ACC112 (cell line): ENCODE data around the gene GNL3L.
"Not testable (repeated sequence)": the region's sequence is repeated elsewhere in the genome, so short reads cannot be mapped to it uniquely, and the experiment has no call there.

ENCODE experiments used
- H2AFZ ChIP-seq: fragments of 200-600 bp; sonication (generic); one replicate; pipeline ENCODE4 v1.6.0; 2017; ENCODE audit warnings: antibody characterized with exemption, low read length; ENCODE audit not compliant: unreplicated experiment
- H3K27ac ChIP-seq: fragments of 200-600 bp; sonication (generic); 2 replicates; pipeline ENCODE4 v1.5.1; 2014; ENCODE audit warnings: low read depth, mild to moderate bottlenecking, antibody characterized with exemption, low read length, moderate library complexity
- H3K27me3 ChIP-seq: fragments of 200-600 bp; sonication (generic); 2 replicates; pipeline ENCODE4 v1.6.1; 2014; ENCODE audit warnings: mild to moderate bottlenecking, antibody characterized with exemption, low read length, moderate library complexity, mixed read lengths; ENCODE audit not compliant: insufficient read depth
- H3K36me3 ChIP-seq: fragments of 200-600 bp; sonication (generic); 2 replicates; pipeline ENCODE4 v1.6.1; 2016; ENCODE audit warnings: mild to moderate bottlenecking, antibody characterized with exemption, low read length, moderate library complexity, mixed read lengths; ENCODE audit not compliant: insufficient read depth
- H3K4me1 ChIP-seq: fragments of 200-600 bp; sonication (generic); one replicate; pipeline ENCODE4 v1.6.1; 2016; ENCODE audit warnings: low read length, mixed read lengths; ENCODE audit not compliant: insufficient read depth, unreplicated experiment, control insufficient read depth
- H3K4me3 ChIP-seq: fragments of 200-600 bp; sonication (generic); 2 replicates; pipeline ENCODE4 v1.5.1; 2014; ENCODE audit warnings: mild to moderate bottlenecking, low read depth, low read length
- H3K79me2 ChIP-seq: fragments of 200-600 bp; sonication (generic); one replicate; pipeline ENCODE4 v1.6.0; 2016; ENCODE audit warnings: low read length; ENCODE audit not compliant: control insufficient read depth, unreplicated experiment, insufficient read depth

Gene GNL3L

DNA sequence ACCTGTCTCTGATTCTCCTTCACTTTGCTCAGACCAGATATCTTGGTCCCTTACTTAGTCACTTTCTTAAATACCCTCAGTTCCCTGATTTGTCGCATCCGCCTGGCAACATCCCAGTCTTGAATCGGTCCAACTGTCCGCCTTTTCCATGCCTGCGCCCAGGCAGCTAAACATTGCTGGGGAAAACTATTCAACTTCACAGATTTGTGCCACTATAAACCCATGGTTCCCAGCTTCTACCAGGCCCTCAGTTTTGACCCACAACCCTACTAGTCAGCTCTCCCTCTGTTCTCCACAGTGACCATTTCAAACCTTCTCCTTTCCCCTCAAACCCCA is 33.5 kb upstream of the GNL3L start:
- no peaks in the 10 kb centered on the region for H3K36me3 ChIP-seq
- H2AFZ ChIP-seq, result peak overlapping the region; percentile 65
- peak overlapping the region; percentile 92 for H3K4me3 ChIP-seq
- H3K27me3 ChIP-seq, result no peaks in the 10 kb centered on the region
- H3K4me1 ChIP-seq, result peaks cover 19% of the 10 kb centered on the region
- peaks cover 26% of the 10 kb centered on the region for H3K79me2 ChIP-seq
- no peak overlapping the region for H3K27ac ChIP-seq

DNA sequence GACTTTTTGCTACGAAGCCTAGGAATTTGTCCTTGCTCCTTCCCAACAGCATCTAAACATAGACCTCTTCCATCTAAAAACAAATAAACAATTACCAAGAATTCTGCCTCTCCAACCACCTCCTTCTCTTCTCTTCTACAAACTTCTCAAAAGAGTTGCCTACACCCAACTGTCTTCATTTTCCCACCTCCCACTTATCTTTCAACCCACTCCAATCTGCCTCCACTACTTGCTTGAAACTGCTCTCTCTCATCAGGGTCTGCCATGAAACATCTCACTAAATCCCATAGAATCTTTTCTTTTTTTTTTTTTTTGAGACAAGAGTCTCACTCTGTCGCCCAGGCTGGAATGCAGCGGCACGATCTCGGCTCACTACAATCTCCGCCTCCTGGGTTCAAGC is 33.1 kb upstream of the GNL3L start:
- Histone ChIP-seq H3K79me2 (peaks cover 22% of the 10 kb centered on the region), H3K27ac (no peak overlapping the region), H3K36me3 (no peaks in the 10 kb centered on the region), H3K27me3 (no peaks in the 10 kb centered on the region), H2AFZ (no peak overlapping the region), H3K4me3 (no peak overlapping the region), H3K4me1 (peaks cover 14% of the 10 kb centered on the region)

DNA sequence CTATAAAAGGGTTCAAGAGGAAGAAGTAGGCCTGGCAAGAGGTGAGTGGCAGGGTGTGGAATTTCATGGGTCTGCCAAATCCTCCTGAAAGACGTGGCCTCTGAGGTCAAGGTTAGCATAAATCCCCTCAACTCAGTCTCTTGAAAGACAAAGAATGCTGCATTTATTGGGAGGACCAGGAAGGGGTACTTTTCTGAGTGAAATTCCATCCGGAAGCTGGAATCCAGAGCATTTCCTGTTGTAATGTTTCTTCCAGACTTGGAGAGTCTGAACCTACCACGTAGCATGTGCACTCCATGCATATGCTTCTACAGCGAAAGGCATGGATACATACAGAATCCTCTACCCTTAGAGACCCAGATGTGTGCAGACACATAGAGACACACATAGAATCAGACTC is 20.6 kb upstream of the GNL3L start:
- Histone ChIP-seq H3K27me3 (no peaks in the 10 kb centered on the region), H3K4me1 (peaks cover 4% of the 10 kb centered on the region), H3K36me3 (no peaks in the 10 kb centered on the region), H3K79me2 (no peaks in the 10 kb centered on the region), H2AFZ (no peak overlapping the region), H3K4me3 (no peak overlapping the region), H3K27ac (no peak overlapping the region)

DNA sequence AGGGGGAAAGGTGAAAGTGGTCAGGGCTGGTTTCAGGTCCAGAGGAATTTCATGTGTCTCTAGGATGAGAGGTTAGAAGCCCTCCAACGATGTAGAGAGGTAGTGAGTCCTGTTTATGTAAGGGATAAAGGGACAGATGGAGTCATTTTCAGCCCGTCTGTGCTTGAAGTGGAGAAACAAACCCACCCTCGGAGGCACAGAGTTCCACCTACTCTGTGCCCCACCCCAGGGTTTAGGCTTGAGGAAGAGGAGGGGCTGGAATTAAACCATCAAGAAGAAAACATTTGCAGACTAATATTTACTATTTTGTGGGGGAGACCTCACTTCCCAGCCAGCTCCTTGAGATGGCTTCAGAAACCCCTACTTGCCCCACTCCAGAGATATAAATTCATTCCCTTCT is 868 bp upstream of the GNL3L start:
- peak overlapping the region; percentile 82 for H2AFZ ChIP-seq
- peaks cover 30% of the 10 kb centered on the region for H3K79me2 ChIP-seq
- H3K36me3 ChIP-seq, result no peaks in the 10 kb centered on the region
- peak overlapping the region; percentile 78 for H3K27ac ChIP-seq
- no peaks in the 10 kb centered on the region for H3K27me3 ChIP-seq
- peaks cover 10% of the 10 kb centered on the region for H3K4me1 ChIP-seq
- peak overlapping the region; percentile 98 for H3K4me3 ChIP-seq

DNA sequence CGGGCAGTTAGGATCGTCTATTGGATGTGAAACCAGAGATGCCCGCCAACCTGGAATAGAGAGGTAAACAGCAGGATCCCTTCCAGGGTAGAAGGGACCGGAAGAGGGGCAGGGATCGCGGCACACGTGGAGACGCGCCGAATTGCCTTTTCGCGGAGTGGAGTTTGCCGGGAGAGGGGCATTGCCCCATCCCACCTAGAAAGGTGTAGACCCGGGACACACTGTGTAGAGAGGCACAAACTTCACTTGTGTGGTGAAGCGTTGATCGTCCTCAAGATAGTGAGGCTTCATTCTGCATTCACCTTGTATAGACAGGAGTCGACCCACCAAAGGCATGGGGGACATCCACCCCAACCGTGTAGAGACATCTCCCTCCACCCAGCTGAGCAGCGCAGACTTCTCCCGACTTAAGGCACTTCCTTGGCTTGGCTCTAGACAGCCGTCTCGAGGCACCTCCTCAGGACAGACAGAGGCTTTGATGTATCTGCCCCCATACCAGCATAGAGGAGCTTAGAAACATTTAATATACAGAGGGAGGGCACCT is 410 bp downstream of the GNL3L start:
- no peaks in the 10 kb centered on the region for H3K27me3 ChIP-seq
- peaks cover 38% of the 10 kb centered on the region for H3K79me2 ChIP-seq
- H3K27ac ChIP-seq, result peak overlapping the region; percentile 62; the same call in 1 of the 2 replicates

DNA sequence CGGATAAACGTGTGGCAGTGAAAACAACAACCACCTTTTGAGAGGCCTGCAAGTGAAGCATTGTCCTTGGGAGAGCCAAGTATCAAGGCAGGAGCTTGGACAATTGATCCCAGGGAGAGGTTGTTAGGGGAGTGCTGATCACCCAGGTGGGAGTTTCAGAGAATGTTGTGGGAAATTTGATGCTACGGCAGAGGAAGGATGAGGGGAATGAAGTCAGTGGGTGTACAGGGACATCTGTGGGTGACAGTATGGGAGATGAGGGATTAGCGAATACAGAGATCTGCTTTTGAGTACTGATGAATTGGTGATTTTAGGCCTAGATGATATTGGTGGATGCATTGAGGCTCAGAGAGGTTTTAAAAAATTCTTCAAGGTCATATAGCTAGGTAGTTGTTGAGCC is 4.3 kb downstream of the GNL3L start:
- no peak overlapping the region for H3K27ac ChIP-seq
- H3K27me3 ChIP-seq, result no peaks in the 10 kb centered on the region
- no peak overlapping the region for H3K4me3 ChIP-seq
- H2AFZ ChIP-seq, result no peak overlapping the region
- H3K36me3 ChIP-seq, result no peaks in the 10 kb centered on the region
- peaks cover 10% of the 10 kb centered on the region for H3K4me1 ChIP-seq
- H3K79me2 ChIP-seq, result peaks cover 42% of the 10 kb centered on the region

More for the DNA sequence above, 410 bp downstream of the GNL3L start:
- H3K4me3 ChIP-seq, result peak overlapping the region; percentile 98
- peak overlapping the region; percentile 90 for H2AFZ ChIP-seq
- no peaks in the 10 kb centered on the region for H3K36me3 ChIP-seq
- H3K4me1 ChIP-seq, result peaks cover 10% of the 10 kb centered on the region

DNA sequence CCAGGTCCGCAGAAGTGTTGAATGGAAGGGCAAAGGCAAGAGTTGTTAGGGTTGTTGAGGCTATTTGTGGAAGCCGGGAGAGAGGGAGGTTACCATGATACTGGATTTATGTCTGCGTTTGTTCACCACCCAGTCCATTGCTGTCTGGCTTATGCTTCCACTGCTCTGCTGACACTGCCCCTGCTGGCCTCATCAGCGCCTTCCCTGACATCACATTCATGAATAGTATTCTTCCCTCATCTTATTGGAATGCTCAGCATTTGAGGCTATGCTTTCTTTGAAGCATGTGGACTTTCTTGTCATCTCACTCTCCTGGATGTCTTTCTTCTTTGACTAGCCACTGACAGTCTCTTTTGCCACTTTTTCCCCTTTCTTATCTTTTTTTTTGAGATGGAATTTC is 10.3 kb downstream of the GNL3L start:
- Histone ChIP-seq H3K27ac (no peak overlapping the region), H3K27me3 (no peaks in the 10 kb centered on the region), H2AFZ (no peak overlapping the region), H3K79me2 (peaks cover 5% of the 10 kb centered on the region), H3K4me1 (no peaks in the 10 kb centered on the region), H3K36me3 (no peaks in the 10 kb centered on the region), H3K4me3 (no peak overlapping the region)

DNA sequence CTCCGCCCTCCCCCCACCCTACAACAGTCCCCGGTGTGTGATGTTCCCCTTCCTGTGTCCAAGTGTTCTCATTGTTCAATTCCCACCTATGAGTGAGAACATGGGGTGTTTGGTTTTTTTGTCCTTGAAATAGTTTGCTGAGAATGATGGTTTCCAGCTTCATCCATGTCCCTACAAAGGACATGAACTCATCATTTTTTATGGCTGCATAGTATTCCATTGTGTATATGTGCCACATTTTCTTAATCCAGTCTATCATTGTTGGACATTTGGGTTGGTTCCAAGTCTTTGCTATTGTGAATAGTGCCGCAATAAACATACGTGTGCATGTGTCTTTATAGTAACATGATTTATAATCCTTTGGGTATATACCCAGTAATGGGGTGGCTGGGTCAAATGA is 12.2 kb downstream of the GNL3L start:
- H3K27me3 ChIP-seq, H3K79me2 ChIP-seq, H3K4me3 ChIP-seq, H3K36me3 ChIP-seq, H3K4me1 ChIP-seq, H2AFZ ChIP-seq, H3K27ac ChIP-seq: not testable (repeated sequence)

DNA sequence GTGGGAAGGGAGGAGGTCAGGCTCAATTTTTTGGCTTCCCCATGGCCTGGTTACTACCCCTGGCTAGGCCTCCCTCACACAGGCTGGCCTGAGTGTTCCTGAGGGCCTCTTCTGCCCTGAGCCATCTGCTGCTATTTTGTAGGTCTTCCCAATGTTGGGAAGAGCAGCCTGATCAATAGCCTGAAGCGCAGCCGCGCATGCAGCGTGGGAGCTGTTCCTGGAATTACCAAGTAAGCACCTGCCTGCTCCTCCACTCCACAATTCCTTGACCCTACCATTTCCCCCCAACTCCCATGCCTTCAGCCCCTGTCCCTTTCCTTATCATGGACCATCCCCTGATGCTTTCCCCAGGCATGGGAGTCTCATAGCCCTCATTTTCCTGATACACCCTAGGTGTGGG is 20.8 kb downstream of the GNL3L start:
- Histone ChIP-seq H3K36me3 (no peaks in the 10 kb centered on the region), H3K27me3 (no peaks in the 10 kb centered on the region), H3K27ac (no peak overlapping the region), H2AFZ (no peak overlapping the region), H3K4me1 (no peaks in the 10 kb centered on the region), H3K79me2 (no peaks in the 10 kb centered on the region), H3K4me3 (no peak overlapping the region)

DNA sequence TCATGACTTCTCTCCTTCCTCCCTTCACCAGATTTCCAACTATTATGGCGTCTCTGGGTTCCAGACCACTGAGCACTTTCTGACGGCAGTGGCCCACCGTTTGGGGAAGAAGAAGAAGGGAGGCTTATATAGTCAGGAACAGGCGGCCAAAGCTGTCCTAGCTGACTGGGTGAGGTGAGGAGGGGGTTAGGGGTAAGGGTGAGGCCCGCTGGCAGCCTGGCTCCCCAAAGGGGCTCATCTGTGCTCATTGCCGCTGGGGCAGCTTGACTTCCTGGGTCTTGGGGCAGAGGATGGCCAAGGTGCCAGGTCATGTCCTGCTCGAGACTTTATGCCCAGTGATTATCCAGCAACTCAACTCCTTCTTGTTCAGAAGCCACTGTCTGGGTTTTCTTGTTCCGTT is 21.8 kb downstream of the GNL3L start:
- no peak overlapping the region for H2AFZ ChIP-seq
- H3K4me1 ChIP-seq, result no peaks in the 10 kb centered on the region
- no peaks in the 10 kb centered on the region for H3K27me3 ChIP-seq
- no peaks in the 10 kb centered on the region for H3K79me2 ChIP-seq
- H3K36me3 ChIP-seq, result no peaks in the 10 kb centered on the region
- H3K4me3 ChIP-seq, result no peak overlapping the region
- no peak overlapping the region for H3K27ac ChIP-seq

DNA sequence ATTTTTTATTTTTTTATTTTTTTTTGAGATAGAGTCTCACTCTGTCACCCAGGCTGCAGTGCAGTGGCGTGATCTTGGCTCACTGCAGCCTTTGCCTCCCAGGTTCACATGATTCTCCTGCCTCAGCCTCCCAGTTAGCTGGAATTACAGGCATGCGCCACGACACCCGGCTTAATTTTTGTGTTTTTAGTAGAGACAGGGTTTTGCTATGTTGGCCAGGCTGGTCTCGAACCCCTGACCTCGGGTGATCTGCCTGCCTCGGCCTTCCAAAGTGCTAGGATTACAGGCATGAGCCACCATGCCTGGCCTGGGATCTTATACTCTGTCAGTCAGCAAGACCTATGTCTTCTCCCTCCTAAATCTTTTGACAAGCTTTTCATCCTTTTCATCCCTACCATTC is 25.0 kb downstream of the GNL3L start:
- H3K27me3 ChIP-seq, H3K79me2 ChIP-seq, H3K27ac ChIP-seq, H2AFZ ChIP-seq, H3K36me3 ChIP-seq, H3K4me3 ChIP-seq, H3K4me1 ChIP-seq: not testable (repeated sequence)
